Smooth muscle cell (in vitro differentiated cells): ENCODE results near the gene PSMB5. TPM values are rescaled to one million over a fixed set of nuclear protein-coding genes. Genes with fewer than 3 reads are reported as not detected.

Experiments
- DNase-seq: peaks from one replicate; lab custom pipeline; 2025; ENCODE audit not compliant: unreplicated experiment; lab: John Stamatoyannopoulos, UW
- H2AFZ ChIP-seq: fragments of 200-600 bp; sonication (generic); 2 replicates; pipeline ENCODE4 v1.6.0; 2016; ENCODE audit warnings: antibody characterized with exemption, low read depth, mild to moderate bottlenecking
- H3F3A ChIP-seq: fragments of 200-600 bp; sonication (generic); 2 replicates; pipeline ENCODE4 v1.6.0; 2017; ENCODE audit warnings: antibody characterized with exemption, low read depth
- H3K27ac ChIP-seq: fragments of 200-600 bp; sonication (generic); 2 replicates; pipeline ENCODE4 v1.5.1; 2016; ENCODE audit warnings: low read depth, mild to moderate bottlenecking
- H3K27me3 ChIP-seq: fragments of 200-600 bp; sonication (generic); 2 replicates; pipeline ENCODE4 v1.6.1; 2016; ENCODE audit warnings: low read depth, mild to moderate bottlenecking
- H3K36me3 ChIP-seq: fragments of 200-600 bp; sonication (generic); 2 replicates; pipeline ENCODE4 v1.5.1; 2016; ENCODE audit warnings: low read depth
- H3K4me1 ChIP-seq: fragments of 200-600 bp; sonication (generic); 2 replicates; pipeline ENCODE4 v1.5.1; 2016; ENCODE audit warnings: low read depth
- H3K4me2 ChIP-seq: fragments of 200-600 bp; sonication (generic); 2 replicates; pipeline ENCODE4 v1.6.0; 2016; ENCODE audit warnings: mild to moderate bottlenecking
- H3K4me3 ChIP-seq: fragments of 200-600 bp; sonication (generic); 2 replicates; pipeline ENCODE4 v1.5.1; 2016; ENCODE audit warnings: mild to moderate bottlenecking
- H3K79me2 ChIP-seq: fragments of 200-600 bp; sonication (generic); 2 replicates; pipeline ENCODE4 v1.6.0; 2016; ENCODE audit warnings: low read depth, mild to moderate bottlenecking
- H3K9ac ChIP-seq: fragments of 200-600 bp; sonication (generic); 2 replicates; pipeline ENCODE4 v1.6.0; 2016; ENCODE audit warnings: low read depth
- H3K9me3 ChIP-seq: fragments of 200-600 bp; sonication (generic); replicated peaks from 2 replicates; pipeline ENCODE4 v1.5.1; 2016; ENCODE audit warnings: low read depth
- H4K20me1 ChIP-seq: fragments of 200-600 bp; sonication (generic); 2 replicates; pipeline ENCODE4 v1.6.0; 2016; ENCODE audit warnings: low read depth
- CTCF ChIP-seq: fragments of 200-600 bp; sonication (generic); IDR thresholded peaks from 2 replicates; pipeline ENCODE4 v1.5.1; 2017; ENCODE audit warnings: borderline replicate concordance, mild to moderate bottlenecking, antibody characterized with exemption; ENCODE audit not compliant: insufficient read depth, poor library complexity, severe bottlenecking
- whole genome bisulfite sequencing: methylation state at CpG from one replicate; pipeline ENCODE4 v1.1.7; 2016; ENCODE audit warnings: low lambda C conversion rate; 5-methylcytosine and 5-hydroxymethylcytosine counted together
- polyA plus RNA-seq: library from polyadenylated mRNA; unstranded; fragments of >200 nt; fragmentation: Nextera tagmentation; extraction: Ambion mirVana; gene quantifications from 2 replicates; pipeline ENCODE4 v1.2.1, GENCODE V29; 2016
- total RNA-seq: library from RNA; depleted of rRNA; stranded (reverse); fragments of >200 nt; gene quantifications from 2 replicates; pipeline ENCODE4 v1.2.3, GENCODE V29; 2014

PSMB5 gene
- total and polyA plus RNA-seq, 2 experiments from 2014 or later = 183 to 374 TPM

GRCh38 chr14:23013054-23013748 lies 21.5 kb downstream of the PSMB5 start:
- Histone ChIP-seq H3K4me3 (no peak overlapping the region), H3K4me2 (no peak overlapping the region), H3K9me3 (no peaks in the 10 kb centered on the region), H2AFZ (no peak overlapping the region), H3K79me2 (no peaks in the 10 kb centered on the region), H4K20me1 (no peaks in the 10 kb centered on the region), H3K9ac (no peak overlapping the region), H3K27me3 (no peaks in the 10 kb centered on the region), H3K4me1 (no peaks in the 10 kb centered on the region), H3F3A (no peaks in the 10 kb centered on the region), H3K27ac (no peak overlapping the region), H3K36me3 (no peaks in the 10 kb centered on the region)
- DNase-seq = no peak
- 78% methylated on average over 6 of the region's 6 CpGs for WGBS
- no peak for TF ChIP-seq CTCF

- Histone ChIP-seq H4K20me1 (no peaks in the 10 kb centered on the region), H2AFZ (peak within 1 kb of the TSS; percentile 95), H3K4me1 (peaks cover 11% of the 10 kb centered on the region), H3K9ac (peak within 1 kb of the TSS; percentile 47), H3K27ac (peak within 1 kb of the TSS; percentile 42), H3K36me3 (no peaks in the 10 kb centered on the region), H3K79me2 (no peaks in the 10 kb centered on the region), H3F3A (peaks cover 3% of the 10 kb centered on the region), H3K27me3 (no peaks in the 10 kb centered on the region), H3K9me3 (no peaks in the 10 kb centered on the region), H3K4me2 (peak within 1 kb of the TSS; percentile 86), H3K4me3 (peak within 1 kb of the TSS; percentile 66)
- 9% methylated on average over 28 of the region's 40 CpGs for WGBS
- DNase-seq = peak; percentile 5
- no peak for TF ChIP-seq CTCF
Measured at GRCh38 chr14:23009939-23010726, 24.6 kb downstream of the PSMB5 start, which contains the start of gene C14orf93. Gene C14orf93, minus strand, starts transcription at chr14:23010143. Its CDS starts 11,120 bp downstream, at chr14:22999023.

GRCh38 chr14:23009483-23009938 lies 25.2 kb downstream of the PSMB5 start:
- Histone ChIP-seq H3K36me3 (no peaks in the 10 kb centered on the region), H3K9me3 (no peaks in the 10 kb centered on the region), H3K4me2 (peak overlapping the region; percentile 86), H4K20me1 (no peaks in the 10 kb centered on the region), H3K4me1 (peaks cover 11% of the 10 kb centered on the region), H3K9ac (peak overlapping the region; percentile 47), H2AFZ (peak overlapping the region; percentile 95), H3F3A (peaks cover 3% of the 10 kb centered on the region), H3K79me2 (no peaks in the 10 kb centered on the region), H3K27ac (peak overlapping the region; percentile 42), H3K27me3 (no peaks in the 10 kb centered on the region), H3K4me3 (peak overlapping the region; percentile 66)
- WGBS = 25% methylated on average over 8 of the region's 8 CpGs
- no peak for DNase-seq
- TF ChIP-seq CTCF = no peak
